HepG2 (cell line): ENCODE results near the gene USF1. TPM values are rescaled to one million over a fixed set of nuclear protein-coding genes. Genes with fewer than 3 reads are reported as not detected.
A peak's percentile ranks its signal among the peaks of the same experiment; 100 is the strongest.

Experiments
- BRD4 ChIP-seq: sonication (generic); formaldehyde crosslinking; IDR thresholded peaks from 2 replicates; pipeline ENCODE4 v1.4.0; 2020; ENCODE audit warnings: missing genetic modification reagents
- GPBP1L1 ChIP-seq: sonication (generic); formaldehyde crosslinking; IDR thresholded peaks from 2 replicates; pipeline ENCODE4 v1.5.0; 2020; ENCODE audit warnings: mild to moderate bottlenecking, missing genetic modification reagents
- HDAC2 ChIP-seq: sonication (generic); formaldehyde crosslinking; IDR thresholded peaks from 2 replicates; pipeline ENCODE4 v1.4.0; 2020; ENCODE audit warnings: missing genetic modification reagents
- HOXA9 ChIP-seq: sonication (generic); formaldehyde crosslinking; IDR thresholded peaks from 2 replicates; pipeline ENCODE4 v1.8.1; 2022; ENCODE audit warnings: missing genetic modification reagents, mild to moderate bottlenecking, moderate library complexity, borderline replicate concordance
- MAFK ChIP-seq, 2 experiments: IDR thresholded peaks in 1 of 2; conservative IDR thresholded peaks in 1 of 2; 2 replicates each; pipeline ENCODE4 v1.6.1; 2011; ENCODE audit warnings: improper control_type of control experiment in 2 of 2, low read length in 2 of 2
- MTF1 ChIP-seq: sonication (generic); formaldehyde crosslinking; IDR thresholded peaks from 2 replicates; pipeline ENCODE4 v1.5.0; 2020; ENCODE audit warnings: missing genetic modification reagents
- SIX1 ChIP-seq: sonication (generic); formaldehyde crosslinking; IDR thresholded peaks from 2 replicates; pipeline ENCODE4 v1.4.0; 2020; ENCODE audit warnings: missing genetic modification reagents, borderline replicate concordance
- SMARCC2 ChIP-seq: fragments of 450-650 bp; IDR thresholded peaks from 2 replicates; pipeline ENCODE4 v1.6.1; 2017; ENCODE audit warnings: antibody characterized with exemption, mild to moderate bottlenecking
- SNAI1 ChIP-seq: sonication (generic); formaldehyde crosslinking; IDR thresholded peaks from 2 replicates; pipeline ENCODE4 v1.5.0; 2020; ENCODE audit warnings: mild to moderate bottlenecking, missing genetic modification reagents, borderline replicate concordance
- SNAPC4 ChIP-seq: sonication (generic); formaldehyde crosslinking; IDR thresholded peaks from 2 replicates; pipeline ENCODE4 v1.4.0; 2020; ENCODE audit warnings: mild to moderate bottlenecking, missing genetic modification reagents
- SRSF1 ChIP-seq: fragments of 200-400 bp; formaldehyde crosslinking; optimal IDR thresholded peaks from 2 replicates; pipeline ENCODE3; 2017; ENCODE audit warnings: mild to moderate bottlenecking, low read depth, low read length, moderate library complexity
- TARDBP ChIP-seq: sonication (generic); formaldehyde crosslinking; IDR thresholded peaks from 2 replicates; pipeline ENCODE4 v1.8.0; 2022; ENCODE audit warnings: mild to moderate bottlenecking, missing genetic modification reagents
- TOPORS ChIP-seq: sonication (generic); formaldehyde crosslinking; IDR thresholded peaks from 2 replicates; pipeline ENCODE4 v1.8.0; 2023; ENCODE audit warnings: mild to moderate bottlenecking, missing genetic modification reagents
- ZNF33A ChIP-seq: sonication (generic); formaldehyde crosslinking; IDR thresholded peaks from 2 replicates; pipeline ENCODE4 v1.5.1; 2020; ENCODE audit warnings: missing genetic modification reagents, mild to moderate bottlenecking, moderate library complexity, borderline replicate concordance
- ZNF496 ChIP-seq: sonication (generic); formaldehyde crosslinking; IDR thresholded peaks from 2 replicates; pipeline ENCODE4 v1.8.1; 2023; ENCODE audit warnings: mild to moderate bottlenecking, moderate library complexity, missing genetic modification reagents; ENCODE audit not compliant: insufficient replicate concordance
- ZNF530 ChIP-seq: sonication (generic); formaldehyde crosslinking; IDR thresholded peaks from 2 replicates; pipeline ENCODE4 v1.5.0; 2020; ENCODE audit warnings: low read depth, mild to moderate bottlenecking, missing genetic modification reagents
- ZNF556 ChIP-seq: sonication (generic); formaldehyde crosslinking; IDR thresholded peaks from 2 replicates; pipeline ENCODE4 v1.4.0; 2020; ENCODE audit warnings: mild to moderate bottlenecking, missing genetic modification reagents, borderline replicate concordance
- ZNF574 ChIP-seq: sonication (generic); formaldehyde crosslinking; IDR thresholded peaks from 2 replicates; pipeline ENCODE4 v1.4.0; 2020; ENCODE audit warnings: missing genetic modification reagents
- ZNF644 ChIP-seq: IDR thresholded peaks from 2 replicates; pipeline ENCODE4 v1.6.1; 2016; ENCODE audit warnings: low read depth
- ZNF7 ChIP-seq: IDR thresholded peaks from 2 replicates; pipeline ENCODE4 v1.6.1; 2016; ENCODE audit warnings: missing biosample characterization, missing genetic modification reagents
- polyA plus RNA-seq, 8 experiments: library from polyadenylated mRNA; depleted of rRNA in 3 of 8; stranded (reverse) in 7 of 8; unstranded in 1 of 8; fragments of >200 nt; fragmentation: Illumina TruSeq in 4 of 8; extraction: Trizol in 4 of 8; gene quantifications; 2 replicates each; pipeline versions ENCODE4 v1.2.1 to v1.2.3, GENCODE V29; 2011 to 2016; ENCODE audit warnings: low read depth in 4 of 8, missing spikeins in 1 of 8, mixed read lengths in 1 of 8; ENCODE audit not compliant: insufficient read depth in 1 of 8
- total RNA-seq, 5 experiments: library from RNA; depleted of rRNA; stranded (reverse); fragments of >200 nt; fragmentation: Illumina TruSeq; extraction: Trizol; gene quantifications; 2 replicates each; pipeline ENCODE4 v1.2.3, GENCODE V29; 2016; ENCODE audit warnings: low read depth in 1 of 5

USF1 gene
- total and polyA plus RNA-seq, 2 of the 13 experiments (the other 11 are each of a cell fraction or from before 2014, with no cell fraction given) = 26.9 to 39.4 TPM

- TF ChIP-seq SNAPC4 (peak; percentile 87), BRD4 (CRISPR knock-in tag) (peak; percentile 67; the same call in 1 of the 2 replicates), TARDBP (CRISPR knock-in tag) (no peak; the same call in none of the 2 replicates), ZNF556 (CRISPR knock-in tag) (peak; percentile 19; the same call in 1 of the 2 replicates), GPBP1L1 (no peak), ZNF496 (CRISPR knock-in tag) (no peak), HDAC2 (no peak), ZNF644 (CRISPR knock-in tag) (peak; percentile 95), SMARCC2 (no peak), TOPORS (0 out of 2 replicates have a peak, but pooled peaks have one; percentile 54), ZNF7 (CRISPR knock-in tag) (no peak), MAFK (conservative IDR thresholded peaks at IDR 0.05 in 1 of 2, IDR thresholded peaks at IDR 0.05 in 1 of 2; ENCODE audit: low read length in 2 of 2) (no peak), HOXA9 (CRISPR knock-in tag) (no peak), SRSF1 (no peak), ZNF530 (no peak), MTF1 (CRISPR knock-in tag) (no peak), ZNF574 (CRISPR knock-in tag) (peak; percentile 87), SNAI1 (CRISPR knock-in tag) (peak; percentile 74; the same call in 1 of the 2 replicates), ZNF33A (CRISPR knock-in tag) (no peak), SIX1 (CRISPR knock-in tag) (no peak; the same call in 1 of the 2 replicates)
Measured at GRCh38 chr1:161045736-161046604, at the start of gene USF1 (continued).
